HepG2 (cell line): ENCODE measurements around the gene FPR3. TPM values are rescaled to one million over a fixed set of nuclear protein-coding genes. Genes with fewer than 3 reads are reported as not detected.

Source experiments
- ATAC-seq: fragments of 200-7000 bp; cut with Tn5 transposase; 3 replicates; pipeline ENCODE4 v1.9.1; 2020; ENCODE audit warnings: mild to moderate bottlenecking, moderate library complexity
- BruUV-seq: library from RNA; stranded (reverse); fragments of 400-500 nt; replicated peaks from 2 replicates; lab custom pipeline; 2021; lab: Mats Ljungman, UMichigan
- CTCF ChIA-PET: fragments of 300-600 bp; formaldehyde crosslinking; extraction: SDS; loops from one replicate; lab custom pipeline; 2021; ENCODE audit warnings: low total read pairs, inconsistent platforms, low intra/inter-chr PET ratio; lab: Yijun Ruan, JAX
- POLR2A ChIA-PET: fragments of 350-600 bp; sonication (Branson Sonifier 250); formaldehyde crosslinking; loops from one replicate; lab custom pipeline; 2020; ENCODE audit warnings: antibody characterized with exemption, inconsistent platforms; lab: Yijun Ruan, JAX
- DNase-seq: peaks from one replicate; pipeline ENCODE4 v3.0.0-alpha.2; 2015; ENCODE audit warnings: low spot score
- FAIRE-seq: peaks from 3 replicates; lab custom pipeline; 2011; peaks lifted over from hg19 to GRCh38; lab: Jason Lieb, UNC
- H2AFZ ChIP-seq: one replicate; pipeline ENCODE4 v1.6.1; 2011; ENCODE audit warnings: low read length, inconsistent platforms
- H3K27ac ChIP-seq: fragments of 300-600 bp; 3 replicates; pipeline ENCODE4 v1.8.0; 2011; ENCODE audit warnings: mixed run types, mild to moderate bottlenecking, mixed read lengths, low read length, inconsistent platforms; ENCODE audit not compliant: insufficient read depth; ENCODE audit errors: extremely low read length
- H3K27me3 ChIP-seq, 2 experiments: fragments of 200-600 bp in 1 of 2; 2 replicates in 1 of 2; 3 replicates in 1 of 2; pipeline versions ENCODE4 v1.6.0 to v1.8.0; 2011; ENCODE audit warnings: low read length in 2 of 2, mild to moderate bottlenecking in 2 of 2, moderate library complexity in 2 of 2, inconsistent platforms in 1 of 2; ENCODE audit not compliant: insufficient read depth in 2 of 2, control insufficient read depth in 1 of 2
- H3K36me3 ChIP-seq, 2 experiments: fragments of 200-600 bp in 1 of 2; replicated peaks in 1 of 2; 2 replicates in 1 of 2; 3 replicates in 1 of 2; pipeline versions ENCODE4 v1.5.1 to v1.8.0; 2011; ENCODE audit warnings: low read length in 2 of 2, inconsistent platforms in 1 of 2; ENCODE audit not compliant: insufficient read depth in 2 of 2, control insufficient read depth in 1 of 2
- H3K4me1 ChIP-seq: 2 replicates; pipeline ENCODE4 v1.5.1; 2012; ENCODE audit warnings: low read length, inconsistent platforms; ENCODE audit not compliant: insufficient read depth
- H3K4me2 ChIP-seq: 2 replicates; pipeline ENCODE4 v1.6.0; 2011; ENCODE audit warnings: low read depth, low read length, inconsistent platforms
- H3K4me3 ChIP-seq, 3 experiments: fragments of 200-600 bp in 1 of 3; sonication (generic), shearing (Covaris generic) in 1 of 3; replicated peaks in 1 of 3; 2 replicates each; pipeline ENCODE4 v1.5.1; 2011 to 2016; ENCODE audit warnings: low read length in 3 of 3, inconsistent platforms in 2 of 3, low read depth in 2 of 3, mild to moderate bottlenecking in 2 of 3, control low read depth in 1 of 3, mixed read lengths in 1 of 3; ENCODE audit not compliant: insufficient read depth in 1 of 3
- H3K79me2 ChIP-seq: one replicate; pipeline ENCODE4 v1.6.1; 2011; ENCODE audit warnings: low read length, inconsistent platforms; ENCODE audit not compliant: insufficient read depth
- H3K9ac ChIP-seq: 2 replicates; pipeline ENCODE4 v1.6.0; 2011; ENCODE audit warnings: mild to moderate bottlenecking, low read depth, low read length, inconsistent platforms; ENCODE audit not compliant: insufficient read depth
- H3K9me3 ChIP-seq: 2 replicates; pipeline ENCODE4 v1.5.1; 2012; ENCODE audit warnings: mild to moderate bottlenecking, low read length
- H4K20me1 ChIP-seq: 2 replicates; pipeline ENCODE4 v1.6.0; 2011; ENCODE audit warnings: inconsistent platforms, mild to moderate bottlenecking, low read length, moderate library complexity; ENCODE audit not compliant: insufficient read depth
- AKAP8 ChIP-seq: sonication (generic); formaldehyde crosslinking; IDR thresholded peaks from 2 replicates; pipeline ENCODE4 v1.5.1; 2020; ENCODE audit warnings: mild to moderate bottlenecking, missing genetic modification reagents
- ARNTL ChIP-seq: sonication (generic); formaldehyde crosslinking; IDR thresholded peaks from 2 replicates; pipeline ENCODE4 v1.4.0; 2020; ENCODE audit warnings: mild to moderate bottlenecking, missing genetic modification reagents
- FOXP1 ChIP-seq, 2 experiments: fragments of 450-650 bp in 1 of 2; IDR thresholded peaks; 2 replicates each; pipeline ENCODE4 v1.6.1; 2017 to 2018; ENCODE audit warnings: antibody characterized with exemption in 1 of 2
- KIAA2018 ChIP-seq: sonication (generic); formaldehyde crosslinking; IDR thresholded peaks from 2 replicates; pipeline ENCODE4 v1.5.0; 2020; ENCODE audit warnings: mild to moderate bottlenecking, missing genetic modification reagents, borderline replicate concordance
- MAF1 ChIP-seq: sonication (generic); formaldehyde crosslinking; IDR thresholded peaks from 2 replicates; pipeline ENCODE4 v1.5.0; 2020; ENCODE audit warnings: missing genetic modification reagents, borderline replicate concordance
- RELA ChIP-seq: sonication (generic); formaldehyde crosslinking; IDR thresholded peaks from 2 replicates; pipeline ENCODE4 v1.4.0; 2020; ENCODE audit warnings: missing genetic modification reagents
- SALL1 ChIP-seq: sonication (generic); formaldehyde crosslinking; IDR thresholded peaks from 2 replicates; pipeline ENCODE4 v1.8.0; 2022; ENCODE audit warnings: mild to moderate bottlenecking, missing genetic modification reagents
- U2AF2 ChIP-seq: fragments of 200-400 bp; formaldehyde crosslinking; IDR thresholded peaks from 2 replicates; pipeline ENCODE4 v1.6.1; 2017; ENCODE audit warnings: low read depth, mild to moderate bottlenecking, low read length
- ZBTB3 ChIP-seq: sonication (generic); formaldehyde crosslinking; IDR thresholded peaks from 2 replicates; pipeline ENCODE4 v1.4.0; 2020; ENCODE audit warnings: low read depth, mild to moderate bottlenecking, moderate library complexity, missing genetic modification reagents, borderline replicate concordance
- ZFP91 ChIP-seq: sonication (generic); formaldehyde crosslinking; IDR thresholded peaks from 2 replicates; pipeline ENCODE4 v1.9.0; 2022; ENCODE audit warnings: missing genetic modification reagents, mild to moderate bottlenecking, borderline replicate concordance
- ZNF20 ChIP-seq: sonication (generic); formaldehyde crosslinking; IDR thresholded peaks from 2 replicates; pipeline ENCODE4 v1.4.0; 2020; ENCODE audit warnings: mild to moderate bottlenecking, moderate library complexity, missing genetic modification reagents
- ZNF350 ChIP-seq: sonication (generic); formaldehyde crosslinking; IDR thresholded peaks from 2 replicates; pipeline ENCODE4 v1.4.0; 2020; ENCODE audit warnings: mild to moderate bottlenecking, low read depth, missing genetic modification reagents, borderline replicate concordance
- ZNF724P ChIP-seq: sonication (generic); formaldehyde crosslinking; IDR thresholded peaks from 2 replicates; pipeline ENCODE4 v1.8.0; 2022; ENCODE audit warnings: missing genetic modification reagents, borderline replicate concordance
- WGBS: methylation state at CpG from one replicate; pipeline ENCODE4 v1.1.6; 2017; ENCODE audit warnings: low lambda C conversion rate; 5-methylcytosine and 5-hydroxymethylcytosine counted together
- in situ Hi-C: cut with HindIII; loops from 2 replicates; pipeline ENCODE4 v1.10.0; 2017; ENCODE audit warnings: low pct_unique_long_range_greater_than_20kb; ENCODE audit not compliant: extremely low pct_ligation_motif_present
- intact Hi-C: fragments of 100-400 bp; cut with micrococcal nuclease; formaldehyde crosslinking; loops from one replicate; pipeline ENCODE4 v1.10.0; 2022; ENCODE audit not compliant: unreplicated experiment
- polyA plus RNA-seq, 8 experiments: library from polyadenylated mRNA; depleted of rRNA in 3 of 8; stranded (reverse) in 7 of 8; unstranded in 1 of 8; fragments of >200 nt; fragmentation: Illumina TruSeq in 4 of 8; extraction: Trizol in 4 of 8; gene quantifications; 2 replicates each; pipeline versions ENCODE4 v1.2.1 to v1.2.3, GENCODE V29; 2011 to 2016; ENCODE audit warnings: low read depth in 4 of 8, missing spikeins in 1 of 8, mixed read lengths in 1 of 8; ENCODE audit not compliant: insufficient read depth in 1 of 8
- total RNA-seq, 5 experiments: library from RNA; depleted of rRNA; stranded (reverse); fragments of >200 nt; fragmentation: Illumina TruSeq; extraction: Trizol; gene quantifications; 2 replicates each; pipeline ENCODE4 v1.2.3, GENCODE V29; 2016; ENCODE audit warnings: low read depth in 1 of 5

Gene FPR3
- total and polyA plus RNA-seq, 2 of the 13 experiments (the other 11 are each of a cell fraction or from before 2014, with no cell fraction given), result not detected

GRCh38 chr19:51792932-51793331, 2.0 kb upstream of the FPR3 start:
- H3K9ac ChIP-seq, result no peak overlapping the region
- in situ Hi-C loops (no loop called here), intact Hi-C loops (no loop called here)
- no peaks in the 10 kb centered on the region for H3K4me1 ChIP-seq
- no TSS peak for BruUV-seq
- H2AFZ ChIP-seq, result no peak overlapping the region
- CTCF ChIA-PET, result no interaction called here
- POLR2A ChIA-PET, result no interaction called here
- peaks cover 7% of the 10 kb centered on the region; the same call in 1 of the 2 replicates for H3K9me3 ChIP-seq
- H3K4me2 ChIP-seq, result no peak overlapping the region
- DNase-seq (no peak), ATAC-seq (no peak)
- H3K4me3 ChIP-seq, result no peak overlapping the region
- no peaks in the 10 kb centered on the region for H3K79me2 ChIP-seq
- no peak for TF ChIP-seq FOXP1 (IDR thresholded peaks at IDR 0.05)
- TF ChIP-seq FOXP1 (CRISPR knock-in tag; IDR thresholded peaks at IDR 0.05), result no peak
- no peak for TF ChIP-seq ARNTL (CRISPR knock-in tag)
- TF ChIP-seq SALL1 (CRISPR knock-in tag), result no peak
- no peak for TF ChIP-seq AKAP8 (CRISPR knock-in tag)
- TF ChIP-seq ZNF350 (CRISPR knock-in tag), result no peak
- no peak for TF ChIP-seq ZBTB3
- TF ChIP-seq ZNF724P (CRISPR knock-in tag), result no peak
- no peak for TF ChIP-seq ZNF20 (CRISPR knock-in tag)
- no peak for TF ChIP-seq ZFP91 (CRISPR knock-in tag)
- no peak for TF ChIP-seq MAF1 (CRISPR knock-in tag)
- TF ChIP-seq RELA, result no peak
- no peak for TF ChIP-seq U2AF2
- TF ChIP-seq KIAA2018 (CRISPR knock-in tag), result no peak
- TF ChIP-seq, all 625 proteins: peak for 0
- WGBS, result 5% methylated on average over 2 of the region's 2 CpGs
- H3K27ac ChIP-seq, result no peak overlapping the region
- FAIRE-seq, result no peak
- H4K20me1 ChIP-seq, result no peaks in the 10 kb centered on the region
- no peaks in the 10 kb centered on the region for H3K36me3 ChIP-seq
- H3K27me3 ChIP-seq, result no peaks in the 10 kb centered on the region
